ENCODE results near the gene CRB2. TPM values are rescaled to one million over a fixed set of nuclear protein-coding genes. Genes with fewer than 3 reads are reported as not detected.

The CRB2 gene
- total and polyA plus RNA-seq, 2 of the 13 experiments (the other 11 are each of a cell fraction or from before 2014, with no cell fraction given), result 0.01 to 0.29 TPM

DNA sequence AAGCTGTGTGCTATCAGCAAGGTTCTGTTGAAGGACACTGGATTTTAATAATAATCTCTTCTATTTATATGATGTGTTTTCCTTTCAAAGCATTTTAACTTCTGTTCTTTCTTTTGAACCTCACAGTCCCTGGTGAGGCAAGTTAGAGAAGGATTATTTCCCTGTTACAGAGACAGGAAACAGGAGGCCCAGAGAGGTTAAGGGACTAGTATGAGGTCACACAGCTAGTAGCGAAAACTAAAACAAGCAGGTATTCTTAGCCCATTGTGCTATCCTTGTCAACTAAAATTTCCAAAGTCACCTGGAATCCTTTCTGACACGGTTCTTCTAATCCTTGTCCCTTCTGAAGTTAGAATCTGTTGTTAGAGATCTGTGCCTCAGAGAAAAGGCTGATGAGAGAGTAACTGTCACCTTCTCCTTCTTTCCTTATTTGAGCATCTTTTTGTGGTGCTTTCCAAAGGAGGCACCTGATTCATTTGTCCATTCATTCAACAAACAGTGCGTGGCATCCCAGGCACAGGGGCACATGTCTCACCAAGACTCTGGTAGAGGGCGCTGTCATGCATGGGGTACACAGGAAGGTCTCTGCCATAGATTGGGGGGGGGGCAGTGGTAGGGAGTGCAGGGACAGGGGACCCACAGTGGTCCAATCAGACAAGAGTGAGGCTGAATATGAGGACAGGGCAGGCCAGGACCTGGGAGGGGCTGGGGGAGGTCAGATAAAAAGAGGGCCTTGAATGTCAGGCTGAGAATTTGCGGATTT lies 61.5 kb downstream of the CRB2 start (continued):
- no peak for TF ChIP-seq ETV5 (CRISPR knock-in tag; IDR thresholded peaks at IDR 0.05; ENCODE audit: borderline replicate concordance)
- no peak for TF ChIP-seq KDM3A (CRISPR knock-in tag; IDR thresholded peaks at IDR 0.05; ENCODE audit: low read depth)
- no peak for TF ChIP-seq PAF1 (CRISPR knock-in tag; IDR thresholded peaks at IDR 0.05)
- TF ChIP-seq ZNF564 (CRISPR knock-in tag; IDR thresholded peaks at IDR 0.05), result no peak
- no peak for TF ChIP-seq GZF1 (CRISPR knock-in tag; IDR thresholded peaks at IDR 0.05)
- TF ChIP-seq ZNF317 (CRISPR knock-in tag; IDR thresholded peaks at IDR 0.05), result no peak

DNA sequence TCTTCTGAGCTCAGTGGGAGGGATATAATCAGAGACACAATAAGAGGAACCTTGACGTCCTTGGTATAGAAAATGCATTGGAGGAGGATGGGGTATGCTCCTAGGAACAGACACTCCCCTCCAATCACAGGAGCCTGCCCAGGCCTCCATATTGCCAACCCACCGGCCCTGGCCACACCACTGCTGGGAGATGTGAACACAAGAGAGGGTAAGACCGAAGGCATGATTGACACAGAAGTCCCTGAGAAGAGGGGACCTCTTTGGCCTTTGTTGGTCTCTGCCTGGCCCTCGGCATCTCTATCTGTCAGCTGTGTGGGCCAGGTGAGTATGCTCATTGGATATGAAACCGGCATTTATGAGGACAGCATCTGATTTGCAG lies 62.0 kb downstream of the CRB2 start:
- BruUV-seq (replicated peaks), result no TSS peak
- H3K4me1 ChIP-seq (ENCODE audit: insufficient read depth, low read length), result no peaks in the 10 kb centered on the region
- H3K9me3 ChIP-seq (ENCODE audit: low read length), result no peaks in the 10 kb centered on the region
- WGBS (ENCODE audit: low lambda C conversion rate), result 93% methylated on average over 4 of the region's 5 CpGs
- no peaks in the 10 kb centered on the region for H4K20me1 ChIP-seq (ENCODE audit: insufficient read depth, low read length)
- CTCF ChIA-PET (ENCODE audit: low intra/inter-chr PET ratio, low total read pairs), result no interaction called here
- POLR2A ChIA-PET, result no interaction called here
- intact Hi-C loops (cut with micrococcal nuclease; ENCODE audit: unreplicated experiment), result no loop called here
- no peak overlapping the region for H3K4me2 ChIP-seq (ENCODE audit: low read depth, low read length)
- H2AFZ ChIP-seq (ENCODE audit: low read length), result no peak overlapping the region
- no peak for DNase-seq (ENCODE audit: low spot score)
- peaks cover 6 to 23% of the 10 kb centered on the region in 2 experiments for H3K36me3 ChIP-seq (replicated peaks in 1 of 2; ENCODE audit: control insufficient read depth in 1 of 2, insufficient read depth in 2 of 2, low read length in 2 of 2)
- no peaks in the 10 kb centered on the region for H3K27me3 ChIP-seq (ENCODE audit: control insufficient read depth in 1 of 2, insufficient read depth in 2 of 2, low read length in 2 of 2)
- H3K27ac ChIP-seq (ENCODE audit: extremely low read length, insufficient read depth, low read length), result no peak overlapping the region
- no peak for ATAC-seq
- no peak overlapping the region for H3K4me3 ChIP-seq (replicated peaks in 1 of 3; ENCODE audit: insufficient read depth in 1 of 3, low read depth in 2 of 3, low read length in 3 of 3)
- H3K9ac ChIP-seq (ENCODE audit: insufficient read depth, low read depth, low read length), result no peak overlapping the region
- in situ Hi-C loops (cut with HindIII; ENCODE audit: extremely low pct_ligation_motif_present, low pct_unique_long_range_greater_than_20kb), result loop anchor here (25.0 kb wide), 1 partner anchor 619 kb away; no protein-coding TSS in a partner anchor
- FAIRE-seq, result no peak
- H3K79me2 ChIP-seq (ENCODE audit: insufficient read depth, low read length), result no peaks in the 10 kb centered on the region
- TF ChIP-seq MIXL1 (CRISPR knock-in tag; IDR thresholded peaks at IDR 0.05) (no peak), ZNF724P (CRISPR knock-in tag; IDR thresholded peaks at IDR 0.05; ENCODE audit: borderline replicate concordance) (no peak), ZBTB8A (CRISPR knock-in tag; IDR thresholded peaks at IDR 0.05; ENCODE audit: borderline replicate concordance, low read depth) (no peak), CREB1 (IDR thresholded peaks at IDR 0.05) (no peak), CREB1 (CRISPR knock-in tag; IDR thresholded peaks at IDR 0.05) (no peak), ZNF670 (CRISPR knock-in tag; IDR thresholded peaks at IDR 0.05; ENCODE audit: borderline replicate concordance) (no peak), BRD4 (CRISPR knock-in tag; IDR thresholded peaks at IDR 0.05) (no peak), KDM6A (CRISPR knock-in tag; IDR thresholded peaks at IDR 0.05; ENCODE audit: low read depth) (no peak), TSC22D2 (CRISPR knock-in tag; IDR thresholded peaks at IDR 0.05; ENCODE audit: borderline replicate concordance) (no peak)
- TF ChIP-seq, protein P1, sequence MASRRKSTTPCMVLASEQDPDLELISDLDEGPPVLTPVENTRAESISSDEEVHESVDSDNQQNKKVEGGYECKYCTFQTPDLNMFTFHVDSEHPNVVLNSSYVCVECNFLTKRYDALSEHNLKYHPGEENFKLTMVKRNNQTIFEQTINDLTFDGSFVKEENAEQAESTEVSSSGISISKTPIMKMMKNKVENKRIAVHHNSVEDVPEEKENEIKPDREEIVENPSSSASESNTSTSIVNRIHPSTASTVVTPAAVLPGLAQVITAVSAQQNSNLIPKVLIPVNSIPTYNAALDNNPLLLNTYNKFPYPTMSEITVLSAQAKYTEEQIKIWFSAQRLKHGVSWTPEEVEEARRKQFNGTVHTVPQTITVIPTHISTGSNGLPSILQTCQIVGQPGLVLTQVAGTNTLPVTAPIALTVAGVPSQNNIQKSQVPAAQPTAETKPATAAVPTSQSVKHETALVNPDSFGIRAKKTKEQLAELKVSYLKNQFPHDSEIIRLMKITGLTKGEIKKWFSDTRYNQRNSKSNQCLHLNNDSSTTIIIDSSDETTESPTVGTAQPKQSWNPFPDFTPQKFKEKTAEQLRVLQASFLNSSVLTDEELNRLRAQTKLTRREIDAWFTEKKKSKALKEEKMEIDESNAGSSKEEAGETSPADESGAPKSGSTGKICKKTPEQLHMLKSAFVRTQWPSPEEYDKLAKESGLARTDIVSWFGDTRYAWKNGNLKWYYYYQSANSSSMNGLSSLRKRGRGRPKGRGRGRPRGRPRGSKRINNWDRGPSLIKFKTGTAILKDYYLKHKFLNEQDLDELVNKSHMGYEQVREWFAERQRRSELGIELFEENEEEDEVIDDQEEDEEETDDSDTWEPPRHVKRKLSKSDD (CRISPR knock-in tag; IDR thresholded peaks at IDR 0.05; ENCODE audit: low read depth), result no peak
- TF ChIP-seq, protein P2, sequence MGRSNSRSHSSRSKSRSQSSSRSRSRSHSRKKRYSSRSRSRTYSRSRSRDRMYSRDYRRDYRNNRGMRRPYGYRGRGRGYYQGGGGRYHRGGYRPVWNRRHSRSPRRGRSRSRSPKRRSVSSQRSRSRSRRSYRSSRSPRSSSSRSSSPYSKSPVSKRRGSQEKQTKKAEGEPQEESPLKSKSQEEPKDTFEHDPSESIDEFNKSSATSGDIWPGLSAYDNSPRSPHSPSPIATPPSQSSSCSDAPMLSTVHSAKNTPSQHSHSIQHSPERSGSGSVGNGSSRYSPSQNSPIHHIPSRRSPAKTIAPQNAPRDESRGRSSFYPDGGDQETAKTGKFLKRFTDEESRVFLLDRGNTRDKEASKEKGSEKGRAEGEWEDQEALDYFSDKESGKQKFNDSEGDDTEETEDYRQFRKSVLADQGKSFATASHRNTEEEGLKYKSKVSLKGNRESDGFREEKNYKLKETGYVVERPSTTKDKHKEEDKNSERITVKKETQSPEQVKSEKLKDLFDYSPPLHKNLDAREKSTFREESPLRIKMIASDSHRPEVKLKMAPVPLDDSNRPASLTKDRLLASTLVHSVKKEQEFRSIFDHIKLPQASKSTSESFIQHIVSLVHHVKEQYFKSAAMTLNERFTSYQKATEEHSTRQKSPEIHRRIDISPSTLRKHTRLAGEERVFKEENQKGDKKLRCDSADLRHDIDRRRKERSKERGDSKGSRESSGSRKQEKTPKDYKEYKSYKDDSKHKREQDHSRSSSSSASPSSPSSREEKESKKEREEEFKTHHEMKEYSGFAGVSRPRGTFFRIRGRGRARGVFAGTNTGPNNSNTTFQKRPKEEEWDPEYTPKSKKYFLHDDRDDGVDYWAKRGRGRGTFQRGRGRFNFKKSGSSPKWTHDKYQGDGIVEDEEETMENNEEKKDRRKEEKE (IDR thresholded peaks at IDR 0.05), result no peak
